Measurements from ENCODE around the gene TTYH1.

GRCh38 chr19:54482889-54483288 is 67.6 kb downstream of the TTYH1 start:
- no peak for TF ChIP-seq EP300 (IDR thresholded peaks at IDR 0.05)
- no peak for TF ChIP-seq CTCF (IDR thresholded peaks at IDR 0.05)
- TF ChIP-seq POLR2AphosphoS5 (IDR thresholded peaks at IDR 0.05) = no peak
- TF ChIP-seq POLR2A (IDR thresholded peaks at IDR 0.05) = no peak

Data from upper lobe of left lung (tissue), 4 donors.